ENCODE data around the gene RPRD1B.

The RPRD1B gene

GRCh38 chr20:38125157-38126056 lies 91.9 kb downstream of the RPRD1B start:
- peak; percentile 97 for DNase-seq

- no peak for DNase-seq
Observed at GRCh38 chr20:38126146-38126921, 92.8 kb downstream of the RPRD1B start.

DNA sequence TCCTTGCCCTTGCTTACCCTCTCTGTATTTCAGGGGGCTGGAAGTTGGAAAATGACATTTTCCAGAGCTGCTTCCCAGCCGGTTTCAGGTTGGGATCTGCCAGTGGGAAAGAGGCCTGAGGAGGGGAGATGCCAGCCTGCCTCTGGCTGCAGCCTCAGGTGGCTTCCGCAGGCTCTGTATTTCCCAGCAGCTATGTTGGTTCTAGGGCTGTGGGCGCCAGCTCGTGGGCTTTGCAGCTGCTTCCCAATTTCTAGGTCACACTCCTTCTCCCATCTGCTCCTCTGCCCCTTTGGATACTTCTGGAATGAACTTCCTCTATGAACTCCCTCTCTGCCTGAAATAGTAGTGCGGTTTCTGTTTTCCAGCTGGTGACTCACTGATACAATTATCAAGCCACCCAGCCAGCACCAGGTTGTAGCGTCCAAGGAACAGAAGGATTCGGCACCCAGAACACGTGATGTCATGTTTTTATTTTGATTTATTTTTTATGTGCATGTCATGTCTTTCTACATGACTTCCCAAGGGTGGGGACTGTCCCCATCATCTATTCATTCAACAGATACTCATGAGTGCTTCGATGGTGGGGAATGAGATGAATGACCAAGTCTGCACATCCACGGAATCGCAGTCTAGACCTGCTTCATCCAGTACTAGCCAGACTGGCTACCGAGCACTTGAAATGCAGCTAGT lies 93.5 kb downstream of the RPRD1B start:
- DNase-seq = peak; percentile 97

DNA sequence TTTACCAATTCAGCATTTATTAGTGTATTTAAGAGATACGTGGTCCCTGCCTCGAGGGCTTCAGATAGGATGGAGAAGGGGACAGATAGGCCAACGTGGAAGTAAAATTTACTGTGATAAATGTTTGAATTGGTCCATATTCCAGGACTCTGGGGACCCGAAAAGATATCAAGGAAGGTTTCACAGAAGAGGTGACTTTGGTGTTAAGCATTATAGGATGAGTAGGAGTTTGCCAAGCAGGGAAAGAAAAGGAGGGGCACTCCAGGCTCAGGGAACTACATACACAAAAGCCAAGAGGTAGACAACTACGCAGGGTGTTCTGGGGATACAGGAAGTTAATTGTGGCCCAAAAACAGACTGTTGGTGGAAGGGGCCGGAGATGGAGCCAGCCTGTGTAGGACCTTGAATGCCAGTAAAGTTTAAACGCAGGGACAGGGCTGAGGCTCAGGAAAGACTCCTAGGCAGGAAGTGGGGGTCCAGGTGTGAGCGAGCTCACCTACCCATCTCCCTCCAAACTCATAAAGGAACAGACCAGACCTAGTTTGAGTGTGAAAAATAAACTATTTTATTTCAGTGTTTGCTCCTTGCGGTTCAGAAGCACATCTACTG lies 94.5 kb downstream of the RPRD1B start:
- DNase-seq = no peak

GRCh38 chr20:38128691-38129090 lies 95.1 kb downstream of the RPRD1B start:
- DNase-seq = no peak

GRCh38 chr20:38129248-38129865 lies 95.8 kb downstream of the RPRD1B start:
- no peak for DNase-seq

GRCh38 chr20:38129893-38130609 lies 96.5 kb downstream of the RPRD1B start:
- no peak for DNase-seq

DNA sequence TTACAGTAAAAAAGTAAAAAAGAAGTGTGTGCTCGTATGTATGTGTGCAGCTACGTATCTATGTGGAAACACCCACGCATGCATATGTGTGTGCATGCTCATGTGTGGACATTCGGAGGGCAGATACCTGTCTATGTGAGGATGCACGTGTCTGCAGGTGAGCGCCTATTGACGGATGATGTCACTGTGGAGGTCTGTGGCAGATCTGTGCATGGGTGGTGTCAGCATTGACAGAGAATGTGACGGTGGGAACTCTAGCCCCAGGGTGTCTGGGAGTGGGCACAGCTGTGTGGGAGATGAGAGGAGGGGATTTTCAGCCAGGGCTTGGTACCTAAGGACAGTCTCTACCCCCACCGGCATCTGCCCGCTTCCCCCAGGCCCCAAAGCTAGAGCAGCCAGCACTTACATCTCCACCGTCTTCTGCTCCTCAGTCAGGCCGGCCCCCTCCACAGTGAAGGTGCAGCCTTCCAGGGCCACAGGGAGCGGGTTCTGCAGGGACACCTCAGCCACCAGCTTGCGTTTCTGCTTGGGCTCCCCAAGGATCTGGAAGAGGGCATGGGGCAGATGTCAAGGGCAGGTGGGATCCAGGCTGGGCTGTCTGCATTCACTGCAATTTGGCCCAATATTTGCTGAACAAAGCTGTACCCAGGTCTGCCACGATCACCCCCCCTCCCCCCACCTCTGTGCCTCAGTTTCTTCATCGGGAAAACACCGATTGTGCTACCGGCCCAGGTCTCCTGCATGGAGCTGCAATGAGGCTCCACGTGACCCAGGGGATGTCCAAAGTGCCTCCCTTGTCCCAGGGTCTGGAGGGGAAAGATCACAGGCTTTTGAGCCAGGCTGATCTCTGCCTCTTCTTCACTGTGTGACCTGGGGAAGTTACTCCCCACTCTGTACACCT lies 97.4 kb downstream of the RPRD1B start:
- no peak for DNase-seq

DNA sequence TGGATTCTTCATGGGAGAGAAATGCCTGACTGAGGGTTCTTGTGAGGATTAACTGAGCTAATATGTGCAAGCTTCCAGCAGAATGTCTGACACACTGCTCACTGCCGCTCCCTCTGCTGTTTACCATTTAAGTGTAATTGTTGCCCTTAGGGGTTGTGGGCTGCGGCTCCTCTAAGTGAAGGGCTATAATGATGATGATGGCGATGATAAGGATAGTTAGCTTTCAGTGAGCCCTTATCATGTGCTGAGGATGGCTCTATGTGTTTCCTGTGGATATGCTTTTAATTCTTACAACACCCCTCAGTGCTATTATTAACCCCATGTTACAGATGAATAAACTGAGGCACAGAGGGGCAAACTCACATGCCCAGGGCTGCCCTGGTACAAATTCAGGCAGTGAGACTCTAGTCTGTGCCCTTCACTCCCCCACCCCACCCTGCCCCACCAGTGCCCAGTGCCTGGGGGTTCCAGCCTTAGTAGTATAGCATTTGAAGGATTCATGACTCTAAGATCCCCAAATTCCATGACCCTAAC lies 98.1 kb downstream of the RPRD1B start:
- no peak for DNase-seq

- no peak for DNase-seq
Observed at GRCh38 chr20:38132156-38132909, 98.8 kb downstream of the RPRD1B start.

DNA sequence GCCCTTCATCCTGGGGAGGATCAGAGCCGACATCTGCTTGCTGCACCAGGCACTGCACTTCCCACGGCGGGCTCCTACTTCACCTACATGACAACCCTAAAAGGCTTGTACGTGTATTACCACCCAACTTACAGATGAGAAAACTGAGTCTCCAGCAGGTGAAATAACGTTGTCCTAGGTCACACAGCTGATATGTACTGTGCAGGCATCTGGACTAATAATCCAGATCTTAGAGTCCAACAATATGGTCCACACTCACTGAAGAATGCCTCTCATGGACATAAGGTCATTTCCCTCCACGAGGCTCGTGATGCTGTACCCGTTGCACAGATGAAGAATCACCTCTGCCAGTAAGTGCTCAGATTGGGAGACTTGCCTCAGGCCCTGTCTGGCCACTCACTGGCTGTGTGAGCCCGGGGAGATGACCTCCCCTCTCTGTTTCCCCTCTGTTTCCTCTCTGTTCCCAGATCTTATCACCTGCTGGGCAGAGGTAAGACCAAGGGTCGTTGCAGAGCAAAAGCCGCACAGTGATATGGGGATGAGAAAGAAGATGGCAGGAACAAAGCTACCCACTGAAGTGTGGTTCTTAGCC lies 99.5 kb downstream of the RPRD1B start:
- no peak for DNase-seq

GRCh38 chr20:38133680-38134426 lies 100.3 kb downstream of the RPRD1B start:
- no peak for DNase-seq

GRCh38 chr20:38134427-38135270 lies 101.1 kb downstream of the RPRD1B start:
- DNase-seq = no peak

DNA sequence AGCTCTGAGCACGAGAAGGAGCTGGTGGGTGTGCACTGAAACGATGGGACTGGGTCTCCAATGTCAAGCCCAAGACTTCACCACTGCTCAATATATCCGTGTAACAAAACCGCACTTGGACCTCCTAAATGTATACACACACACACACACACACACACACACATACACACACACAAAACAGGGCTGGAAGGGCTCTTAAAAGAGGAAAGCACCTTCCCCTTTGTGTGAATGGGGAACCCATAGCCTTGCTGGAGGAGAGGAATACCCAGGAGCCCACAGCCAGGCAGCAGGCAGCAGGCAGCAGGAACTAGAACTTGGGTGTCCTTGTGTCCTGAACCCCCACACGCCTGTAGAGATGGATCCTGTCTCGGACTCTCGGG lies 101.7 kb downstream of the RPRD1B start:
- no peak for DNase-seq

DNA sequence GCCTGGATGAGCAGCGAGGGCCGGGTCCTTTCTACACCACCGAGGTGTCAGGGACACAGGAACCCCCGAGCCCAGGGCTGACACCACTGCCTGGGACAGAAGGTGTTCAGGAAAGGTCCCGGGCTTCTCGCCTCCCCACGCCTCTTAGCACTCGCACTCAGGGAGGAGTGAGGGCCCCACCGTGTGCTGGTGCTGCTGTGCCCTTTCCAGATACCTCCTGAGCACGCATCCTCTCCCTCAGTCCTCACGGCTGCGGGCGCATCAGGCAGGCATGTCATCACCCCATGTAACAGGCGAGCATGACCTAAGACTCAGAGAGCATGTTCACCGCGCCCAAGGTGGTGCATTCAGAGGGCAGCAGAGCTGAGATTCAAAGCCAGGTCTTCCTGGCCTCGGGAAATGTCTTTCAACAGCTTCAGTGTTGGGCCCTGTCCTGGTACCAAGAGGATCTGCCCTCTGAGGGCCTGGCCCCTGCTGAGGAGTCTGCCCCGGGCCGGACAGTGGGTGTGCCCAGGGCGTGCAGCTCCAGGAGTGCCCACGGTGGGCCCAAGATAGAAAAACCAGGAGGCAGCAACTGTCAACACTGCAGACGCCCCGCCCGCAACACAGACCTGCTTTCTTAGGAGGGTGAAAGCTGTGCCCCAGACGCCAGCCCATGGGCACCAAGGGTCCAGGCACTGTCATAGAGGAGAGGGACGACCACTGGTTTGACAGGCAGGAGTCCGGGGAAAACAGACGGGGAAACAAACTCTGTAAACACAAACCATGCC lies 102.3 kb downstream of the RPRD1B start:
- DNase-seq = no peak

DNA sequence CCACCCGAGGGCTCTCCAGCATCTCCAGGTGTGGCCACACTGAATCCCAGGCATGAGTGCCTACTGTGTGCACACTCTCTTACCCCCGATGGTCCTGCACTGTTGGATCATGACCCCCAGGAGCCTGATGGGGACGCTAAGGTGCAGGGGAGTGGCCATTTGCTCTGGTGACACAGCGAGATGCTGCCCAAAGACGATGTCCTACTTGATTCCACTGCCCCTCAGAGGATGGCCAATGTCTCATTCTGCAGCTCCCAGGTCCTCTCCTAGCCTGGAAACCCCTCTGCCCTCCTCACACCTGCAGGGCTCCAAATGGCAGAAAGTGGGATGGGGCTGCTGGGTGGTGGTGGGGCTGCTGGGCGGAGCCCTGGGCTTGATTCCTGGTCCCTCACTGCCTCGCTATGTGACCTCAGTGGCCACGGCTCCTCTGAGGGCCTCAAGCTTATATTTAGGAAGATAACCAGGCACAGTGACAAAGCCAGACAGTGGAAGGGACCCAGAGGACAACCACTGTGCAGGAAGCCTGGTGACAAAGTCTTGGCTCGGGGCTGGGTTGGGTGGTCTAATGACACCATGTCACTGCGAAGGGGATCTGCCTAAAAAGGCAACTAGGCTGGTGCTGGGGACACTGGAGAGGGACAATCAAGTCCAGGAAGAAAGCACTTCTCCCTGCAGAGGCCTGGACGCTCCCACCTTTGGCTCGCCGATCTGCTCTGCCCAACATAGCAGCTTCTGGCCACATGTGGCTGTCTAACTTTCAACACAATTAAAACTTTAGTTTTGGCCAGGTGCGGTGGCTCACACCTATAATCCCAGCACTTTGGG lies 103.1 kb downstream of the RPRD1B start:
- no peak for DNase-seq

Measured in DMS53 (cell line).